ENCODE measurements around the gene BRME1.

DNA sequence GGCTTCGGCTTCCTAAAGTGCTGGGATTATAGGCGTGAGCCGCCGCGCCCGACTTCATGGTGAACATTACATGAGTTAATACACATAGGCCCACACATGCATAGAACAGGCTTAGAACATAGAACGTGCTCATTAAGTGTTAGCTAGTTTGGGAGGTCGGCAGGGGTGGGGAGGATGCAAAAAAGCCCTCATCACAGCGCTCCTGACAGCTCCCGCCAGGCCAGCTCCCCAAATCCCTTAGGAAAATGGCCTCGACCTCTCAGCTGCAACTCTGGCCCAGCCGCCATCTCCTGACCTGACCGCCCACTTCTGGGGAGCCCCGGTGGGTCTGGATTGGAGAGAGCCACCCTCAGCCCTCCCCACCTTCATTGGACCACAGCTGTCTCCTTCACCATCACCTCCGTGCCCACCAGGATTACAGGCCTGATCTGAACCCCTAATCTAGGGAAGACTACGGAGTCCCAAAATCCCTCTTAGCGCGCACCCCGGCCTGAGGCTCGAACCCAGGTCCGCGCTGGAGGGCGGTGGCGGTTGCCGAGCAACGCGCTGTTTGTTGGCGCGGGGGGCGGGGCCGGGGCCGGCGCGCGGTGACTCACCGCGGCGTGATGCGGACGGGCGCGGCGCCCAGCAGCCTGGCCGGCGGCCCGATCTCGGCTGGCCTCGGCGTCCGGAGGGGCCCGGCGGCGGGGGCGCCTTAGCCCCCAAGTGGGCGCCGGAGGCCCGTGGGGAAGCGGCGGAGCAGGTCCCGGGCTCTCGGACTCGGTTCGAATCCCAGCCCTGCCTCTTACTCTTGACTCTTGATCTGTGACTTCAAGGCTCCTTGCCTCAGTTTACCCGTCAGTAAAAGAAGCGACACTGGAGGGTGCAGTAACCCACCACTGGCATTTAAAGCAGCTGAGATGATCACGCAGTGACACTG, 55.7 kb downstream of the BRME1 start:
- TF ChIP-seq CTCF (IDR thresholded peaks at IDR 0.05; ENCODE audit: borderline replicate concordance, extremely low read depth, low read length, poor library complexity, severe bottlenecking): no peak
- no peak for TF ChIP-seq EZH2 (IDR thresholded peaks at IDR 0.05; ENCODE audit: borderline replicate concordance, low read depth, low read length, severe bottlenecking)
